ENCODE results near the gene GBE1.

- TF ChIP-seq CTCF (IDR thresholded peaks at IDR 0.05), result no peak
- TF ChIP-seq POLR2A (IDR thresholded peaks at IDR 0.05; ENCODE audit: low read depth), result no peak
Measured at GRCh38 chr3:81531263-81531662, 230.2 kb downstream of the GBE1 start.
